Osteoblast (primary cell): ENCODE results near the gene NOS1AP. TPM values are rescaled to one million over a fixed set of nuclear protein-coding genes. Genes with fewer than 3 reads are reported as not detected.

ENCODE experiments used
- DNase-seq: peaks from one replicate; pipeline ENCODE4 v3.0.0; 2011; ENCODE audit warnings: low spot score, mixed read lengths; ENCODE audit not compliant: insufficient read length; ENCODE audit errors: missing footprints
- H2AFZ ChIP-seq: 2 replicates; pipeline ENCODE4 v1.6.0; 2011; ENCODE audit warnings: mild to moderate bottlenecking, low read length
- H3K27ac ChIP-seq: 2 replicates; pipeline ENCODE4 v1.5.1; 2011; ENCODE audit warnings: mild to moderate bottlenecking, low read depth, low read length, moderate library complexity
- H3K27me3 ChIP-seq: 2 replicates; pipeline ENCODE4 v1.6.0; 2012; ENCODE audit warnings: mild to moderate bottlenecking, control low read depth, inconsistent platforms, low read length, moderate library complexity; ENCODE audit not compliant: insufficient read depth
- H3K36me3 ChIP-seq: 2 replicates; pipeline ENCODE4 v1.5.1; 2011; ENCODE audit warnings: mild to moderate bottlenecking, low read length, control low read depth, moderate library complexity; ENCODE audit not compliant: insufficient read depth
- H3K4me1 ChIP-seq: 2 replicates; pipeline ENCODE4 v1.5.1; 2011; ENCODE audit warnings: mild to moderate bottlenecking, low read length, control low read depth, moderate library complexity; ENCODE audit not compliant: insufficient read depth
- H3K4me2 ChIP-seq: 2 replicates; pipeline ENCODE4 v1.6.0; 2011; ENCODE audit warnings: mild to moderate bottlenecking, low read length; ENCODE audit not compliant: insufficient read depth
- H3K4me3 ChIP-seq: fragments of 200-600 bp; sonication (generic); 3 replicates; pipeline ENCODE4 v1.5.1; 2012; ENCODE audit warnings: mild to moderate bottlenecking, low read length, inconsistent platforms; ENCODE audit not compliant: insufficient read depth
- H3K79me2 ChIP-seq: 2 replicates; pipeline ENCODE4 v1.6.0; 2012; ENCODE audit warnings: mild to moderate bottlenecking, low read length, control low read depth, inconsistent platforms; ENCODE audit not compliant: insufficient read depth
- H3K9me3 ChIP-seq: 2 replicates; pipeline ENCODE4 v1.5.1; 2011; ENCODE audit warnings: low read depth, low read length, control low read depth
- H4K20me1 ChIP-seq: 2 replicates; pipeline ENCODE4 v1.6.0; 2012; ENCODE audit warnings: mild to moderate bottlenecking, low read length, control low read depth; ENCODE audit not compliant: insufficient read depth
- total RNA-seq: library from RNA; depleted of rRNA; stranded (reverse); fragments of >200 nt; gene quantifications from 2 replicates; pipeline ENCODE4 v1.2.3, GENCODE V29; 2012
- TF ChIP-seq, protein P1 (sequence below): IDR thresholded peaks from 2 replicates; pipeline ENCODE4 v1.5.1; 2011; ENCODE audit warnings: mild to moderate bottlenecking, low read depth, low read length, moderate library complexity; ENCODE audit errors: extremely low read depth

The NOS1AP gene
- total RNA-seq, 1 donor: not detected

DNA sequence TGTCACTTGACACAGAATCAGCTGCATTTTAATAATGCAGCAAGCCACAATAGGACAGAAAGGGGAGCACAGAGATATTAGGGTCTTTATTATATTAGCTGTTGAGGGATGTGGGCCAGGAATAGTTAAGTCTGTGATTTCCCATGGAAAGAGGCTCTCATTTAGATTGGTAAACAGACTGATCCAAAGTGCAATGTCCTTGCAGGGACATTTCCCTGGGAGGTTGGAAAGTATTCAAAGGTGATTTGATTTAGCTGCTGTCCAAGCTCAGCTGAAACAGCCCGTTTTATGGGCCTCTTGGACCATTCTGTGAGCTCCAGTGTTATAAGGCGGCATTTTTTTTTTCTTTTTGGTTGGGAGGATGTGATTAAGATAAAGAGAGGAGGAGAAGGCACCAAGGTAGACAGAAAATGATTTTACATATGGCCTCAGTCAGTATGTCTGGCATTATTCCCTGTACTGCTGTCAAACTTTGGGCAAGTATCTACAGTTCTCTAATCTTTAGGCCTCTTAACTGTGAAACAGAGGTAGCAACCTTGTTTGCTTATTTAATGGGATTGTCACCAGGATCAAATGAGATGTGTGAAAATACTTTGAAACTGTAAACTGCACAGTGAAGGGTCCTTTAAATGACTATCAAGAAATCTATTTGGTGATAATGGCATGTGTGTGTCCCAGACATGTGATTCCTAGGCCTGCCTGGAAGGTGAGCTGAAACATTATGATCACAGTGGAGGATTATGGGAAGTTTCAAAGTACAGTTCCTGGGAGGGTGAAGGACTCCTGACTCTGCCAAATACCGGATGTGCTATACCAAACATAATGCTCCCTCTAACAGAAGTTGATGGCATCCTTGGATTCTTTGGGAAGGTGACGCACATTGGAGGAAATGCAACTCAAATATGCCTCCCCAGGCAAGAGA lies 62.2 kb downstream of the NOS1AP start:
- H3K9me3 ChIP-seq: no peaks in the 10 kb centered on the region
- H3K4me3 ChIP-seq: no peak overlapping the region
- H3K36me3 ChIP-seq: no peaks in the 10 kb centered on the region
- TF ChIP-seq, protein P1, sequence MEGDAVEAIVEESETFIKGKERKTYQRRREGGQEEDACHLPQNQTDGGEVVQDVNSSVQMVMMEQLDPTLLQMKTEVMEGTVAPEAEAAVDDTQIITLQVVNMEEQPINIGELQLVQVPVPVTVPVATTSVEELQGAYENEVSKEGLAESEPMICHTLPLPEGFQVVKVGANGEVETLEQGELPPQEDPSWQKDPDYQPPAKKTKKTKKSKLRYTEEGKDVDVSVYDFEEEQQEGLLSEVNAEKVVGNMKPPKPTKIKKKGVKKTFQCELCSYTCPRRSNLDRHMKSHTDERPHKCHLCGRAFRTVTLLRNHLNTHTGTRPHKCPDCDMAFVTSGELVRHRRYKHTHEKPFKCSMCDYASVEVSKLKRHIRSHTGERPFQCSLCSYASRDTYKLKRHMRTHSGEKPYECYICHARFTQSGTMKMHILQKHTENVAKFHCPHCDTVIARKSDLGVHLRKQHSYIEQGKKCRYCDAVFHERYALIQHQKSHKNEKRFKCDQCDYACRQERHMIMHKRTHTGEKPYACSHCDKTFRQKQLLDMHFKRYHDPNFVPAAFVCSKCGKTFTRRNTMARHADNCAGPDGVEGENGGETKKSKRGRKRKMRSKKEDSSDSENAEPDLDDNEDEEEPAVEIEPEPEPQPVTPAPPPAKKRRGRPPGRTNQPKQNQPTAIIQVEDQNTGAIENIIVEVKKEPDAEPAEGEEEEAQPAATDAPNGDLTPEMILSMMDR: no peak
- peaks cover 4% of the 10 kb centered on the region for H3K4me1 ChIP-seq
- H2AFZ ChIP-seq: no peak overlapping the region
- no peak for DNase-seq
- no peak overlapping the region for H3K4me2 ChIP-seq
- H4K20me1 ChIP-seq: no peaks in the 10 kb centered on the region
- H3K27me3 ChIP-seq: peaks cover 4% of the 10 kb centered on the region
- no peak overlapping the region for H3K27ac ChIP-seq
- no peaks in the 10 kb centered on the region for H3K79me2 ChIP-seq

DNA sequence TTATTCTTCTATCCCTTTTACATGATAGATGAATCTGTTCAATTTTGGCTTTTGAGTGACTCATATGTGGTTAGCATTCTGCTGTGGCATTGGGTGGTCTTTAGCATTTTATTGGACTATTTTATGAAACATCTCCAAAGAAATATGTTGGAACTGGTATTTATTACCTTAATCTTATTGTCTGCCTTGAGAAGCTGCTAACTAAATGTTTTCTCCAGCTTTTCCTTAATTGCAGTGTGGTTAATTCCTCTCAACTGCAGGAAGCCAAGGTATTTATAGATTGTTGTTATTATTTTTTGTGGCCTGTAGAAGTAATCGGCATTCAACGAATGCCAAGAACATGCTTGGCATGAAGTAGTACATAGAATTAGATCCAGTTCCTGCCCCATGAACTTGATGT lies 64.1 kb downstream of the NOS1AP start:
- H3K36me3 ChIP-seq: no peaks in the 10 kb centered on the region
- H3K4me2 ChIP-seq: no peak overlapping the region
- no peak for DNase-seq
- H4K20me1 ChIP-seq: no peaks in the 10 kb centered on the region
- TF ChIP-seq, protein P1: no peak
- H3K4me1 ChIP-seq: peaks cover 14% of the 10 kb centered on the region
- H3K4me3 ChIP-seq: no peak overlapping the region
- no peaks in the 10 kb centered on the region for H3K79me2 ChIP-seq
- H3K27ac ChIP-seq: no peak overlapping the region
- H2AFZ ChIP-seq: no peak overlapping the region
- H3K9me3 ChIP-seq: no peaks in the 10 kb centered on the region
- peaks cover 4% of the 10 kb centered on the region for H3K27me3 ChIP-seq

DNA sequence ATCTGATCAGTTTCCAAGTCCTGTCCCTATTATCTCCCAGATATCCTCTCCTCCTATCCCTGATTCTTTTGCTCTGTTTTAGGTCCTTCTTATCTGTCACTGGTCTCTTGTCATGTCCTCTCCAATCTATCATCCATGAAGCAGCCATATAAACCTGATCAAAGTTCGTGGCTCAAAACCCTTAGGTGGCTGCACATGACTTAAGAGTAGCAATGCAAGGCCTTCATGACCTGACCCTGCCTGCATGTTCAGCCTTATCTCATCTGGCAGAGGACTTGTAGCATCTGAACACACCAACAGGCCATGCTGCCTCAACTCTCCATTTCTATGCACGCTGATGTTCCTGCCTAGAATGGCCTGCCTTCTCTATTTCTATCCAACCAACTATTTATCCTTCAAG lies 65.2 kb downstream of the NOS1AP start:
- Histone ChIP-seq H3K36me3 (no peaks in the 10 kb centered on the region), H2AFZ (no peak overlapping the region), H3K27me3 (no peaks in the 10 kb centered on the region), H3K79me2 (no peaks in the 10 kb centered on the region), H4K20me1 (no peaks in the 10 kb centered on the region), H3K4me3 (no peak overlapping the region), H3K4me1 (peaks cover 14% of the 10 kb centered on the region), H3K9me3 (no peaks in the 10 kb centered on the region), H3K27ac (no peak overlapping the region), H3K4me2 (no peak overlapping the region)
- DNase-seq: no peak
- TF ChIP-seq, protein P1: no peak

DNA sequence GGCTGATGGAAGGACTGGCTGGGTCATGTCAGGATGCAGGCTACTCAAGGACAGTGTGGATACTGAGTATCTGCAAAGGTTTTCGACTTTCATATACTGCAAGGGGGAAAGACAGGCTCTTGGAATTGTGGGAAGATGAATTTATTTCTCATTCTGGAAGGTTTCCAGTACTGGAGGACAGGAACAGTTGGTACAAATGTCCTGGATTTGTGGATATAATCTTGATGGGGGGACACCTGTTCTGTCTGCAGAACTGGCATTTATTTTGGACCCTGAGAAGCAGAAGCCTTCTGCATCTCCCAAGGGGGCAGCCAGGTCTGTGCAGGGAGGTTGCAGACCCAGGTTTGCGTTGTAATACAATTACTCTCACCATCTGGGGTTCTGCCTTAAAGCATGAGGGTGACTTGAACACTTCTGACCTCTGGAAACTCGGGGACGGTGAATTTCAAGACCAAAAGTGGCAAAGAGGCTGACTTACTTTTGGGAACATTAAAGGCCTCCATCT lies 65.8 kb downstream of the NOS1AP start:
- DNase-seq: no peak
- TF ChIP-seq, protein P1: no peak
- H3K4me3 ChIP-seq: no peak overlapping the region
- peaks cover 14% of the 10 kb centered on the region for H3K4me1 ChIP-seq
- H4K20me1 ChIP-seq: no peaks in the 10 kb centered on the region
- H3K27ac ChIP-seq: no peak overlapping the region
- no peaks in the 10 kb centered on the region for H3K27me3 ChIP-seq
- H3K36me3 ChIP-seq: no peaks in the 10 kb centered on the region
- no peaks in the 10 kb centered on the region for H3K9me3 ChIP-seq
- no peak overlapping the region for H3K4me2 ChIP-seq
- H2AFZ ChIP-seq: no peak overlapping the region
- H3K79me2 ChIP-seq: no peaks in the 10 kb centered on the region
